Activated B cell treated with CpG ODN at 0.5 μM for 24 hours (primary cell): ENCODE results near the gene ARHGAP33. TPM values are rescaled to one million over a fixed set of nuclear protein-coding genes. Genes with fewer than 3 reads are reported as not detected.

Experiments
- ATAC-seq: fragments of 200-7000 bp; cut with Tn5 transposase; one replicate; pipeline ENCODE4 v1.10.0; 2021; ENCODE audit warnings: low read depth, mild to moderate bottlenecking, moderate library complexity
- CTCF ChIA-PET: fragments of 350-600 bp; sonication (Branson Sonifier 250); formaldehyde crosslinking; loops from one replicate; lab custom pipeline; 2021; ENCODE audit warnings: antibody characterized with exemption; lab: Charles Lee
- POLR2A ChIA-PET: fragments of 350-600 bp; sonication (Branson Sonifier 250); formaldehyde crosslinking; loops from one replicate; lab custom pipeline; 2021; ENCODE audit warnings: antibody characterized with exemption; lab: Charles Lee
- DNase-seq: peaks from one replicate; pipeline ENCODE4 v3.0.0; 2022
- H3K27ac Mint-ChIP-seq: one replicate; pipeline ENCODE4 v1.8.0; 2020; ENCODE audit warnings: mixed read lengths
- H3K27me3 Mint-ChIP-seq: one replicate; pipeline ENCODE4 v1.8.0; 2021; ENCODE audit warnings: mixed read lengths
- H3K36me3 Mint-ChIP-seq: one replicate; pipeline ENCODE4 v1.8.0; 2021; ENCODE audit warnings: low read depth, mixed read lengths
- H3K4me1 Mint-ChIP-seq: one replicate; pipeline ENCODE4 v1.8.0; 2021; ENCODE audit warnings: mixed read lengths
- H3K4me3 Mint-ChIP-seq: one replicate; pipeline ENCODE4 v1.8.0; 2020; ENCODE audit warnings: mild to moderate bottlenecking, mixed read lengths
- H3K9me3 Mint-ChIP-seq: one replicate; pipeline ENCODE4 v1.8.0; 2020; ENCODE audit warnings: mixed read lengths
- CTCF ChIP-seq: fragments of 200-600 bp; IDR thresholded peaks from one replicate; pipeline ENCODE4 v1.8.0; 2022; ENCODE audit warnings: antibody characterized with exemption, mild to moderate bottlenecking
- intact Hi-C: fragments of 100-400 bp; cut with micrococcal nuclease; formaldehyde crosslinking; loops from one replicate; pipeline ENCODE4 v1.15.1; 2024
- total RNA-seq: library from RNA; stranded (reverse); gene quantifications from 2 replicates; pipeline ENCODE4 v1.2.3, GENCODE V29; 2022

Gene ARHGAP33
- total RNA-seq, 1 donor from 2014 or later = 15.0 TPM

- peaks cover 30% of the 10 kb centered on the region for H3K4me1 Mint-ChIP-seq
- no peaks in the 10 kb centered on the region for H3K9me3 Mint-ChIP-seq
- H3K36me3 Mint-ChIP-seq = peaks cover 31% of the 10 kb centered on the region
- no peak overlapping the region for H3K4me3 Mint-ChIP-seq
- no peak for TF ChIP-seq CTCF
- H3K27me3 Mint-ChIP-seq = peaks cover 9% of the 10 kb centered on the region
- ChIA-PET CTCF (no interaction called here), POLR2A (no interaction called here)
- ATAC-seq (no peak), DNase-seq (no peak)
- H3K27ac Mint-ChIP-seq = no peak overlapping the region
- intact Hi-C loops = no loop called here
These were observed 14.5 kb upstream of the ARHGAP33 start for GRCh38 chr19:35760711-35761349.

GRCh38 chr19:35764432-35765315, 10.7 kb upstream of the ARHGAP33 start:
- ATAC-seq = no peak
- ChIA-PET POLR2A (no interaction called here), CTCF (no interaction called here)
- no peak for DNase-seq
- no peaks in the 10 kb centered on the region for H3K4me1 Mint-ChIP-seq
- TF ChIP-seq CTCF = no peak
- no peaks in the 10 kb centered on the region for H3K9me3 Mint-ChIP-seq
- intact Hi-C loops = no loop called here
- H3K27me3 Mint-ChIP-seq = no peaks in the 10 kb centered on the region
- H3K4me3 Mint-ChIP-seq = no peak overlapping the region
- no peak overlapping the region for H3K27ac Mint-ChIP-seq
- peaks cover 41% of the 10 kb centered on the region for H3K36me3 Mint-ChIP-seq

- POLR2A ChIA-PET = no interaction called here
- Mint-ChIP-seq H3K9me3 (no peaks in the 10 kb centered on the region), H3K4me1 (no peaks in the 10 kb centered on the region), H3K36me3 (peaks cover 41% of the 10 kb centered on the region), H3K4me3 (no peak overlapping the region), H3K27ac (no peak overlapping the region), H3K27me3 (no peaks in the 10 kb centered on the region)
- intact Hi-C loops = no loop called here
- DNase-seq (no peak), ATAC-seq (no peak)
- no peak for TF ChIP-seq CTCF
- CTCF ChIA-PET = no interaction called here
These were observed 8.7 kb upstream of the ARHGAP33 start for GRCh38 chr19:35766571-35767104.

GRCh38 chr19:35767288-35768081, 7.9 kb upstream of the ARHGAP33 start:
- no peaks in the 10 kb centered on the region for H3K9me3 Mint-ChIP-seq
- no peak overlapping the region for H3K4me3 Mint-ChIP-seq
- H3K27ac Mint-ChIP-seq = no peak overlapping the region
- ChIA-PET CTCF (no interaction called here), POLR2A (no interaction called here)
- H3K27me3 Mint-ChIP-seq = no peaks in the 10 kb centered on the region
- peaks cover 35% of the 10 kb centered on the region for H3K36me3 Mint-ChIP-seq
- no peaks in the 10 kb centered on the region for H3K4me1 Mint-ChIP-seq
- DNase-seq (no peak), ATAC-seq (no peak)
- intact Hi-C loops = no loop called here
- no peak for TF ChIP-seq CTCF
